HEK293 (cell line): ENCODE measurements around the gene LDLRAD4.

Source experiments
- CTCF ChIP-seq: fragments of 450-650 bp; formaldehyde crosslinking; IDR thresholded peaks from 2 replicates; pipeline ENCODE4 v1.5.1; 2016; ENCODE audit warnings: missing biosample characterization, missing genetic modification characterization
- INSM2 ChIP-seq: fragments of 450-650 bp; formaldehyde crosslinking; IDR thresholded peaks from 2 replicates; pipeline ENCODE4 v1.5.1; 2016; ENCODE audit warnings: missing biosample characterization, missing genetic modification characterization
- PATZ1 ChIP-seq: fragments of 450-650 bp; formaldehyde crosslinking; IDR thresholded peaks from 2 replicates; pipeline ENCODE4 v1.5.1; 2016; ENCODE audit warnings: missing biosample characterization, missing genetic modification characterization
- REST ChIP-seq: fragments of 450-650 bp; formaldehyde crosslinking; IDR thresholded peaks from 2 replicates; pipeline ENCODE4 v1.5.1; 2016; ENCODE audit warnings: missing biosample characterization, missing genetic modification characterization
- SETDB1 ChIP-seq: IDR thresholded peaks from one replicate; pipeline ENCODE4 v1.6.1; 2017; ENCODE audit warnings: mild to moderate bottlenecking, low read length, moderate library complexity, mixed read lengths; ENCODE audit not compliant: insufficient read length
- ZNF184 ChIP-seq: fragments of 450-650 bp; IDR thresholded peaks from 2 replicates; pipeline ENCODE4 v1.5.1; 2018; ENCODE audit warnings: missing biosample characterization, mild to moderate bottlenecking, missing genetic modification characterization
- ZNF221 ChIP-seq: fragments of 450-650 bp; formaldehyde crosslinking; IDR thresholded peaks from 2 replicates; pipeline ENCODE4 v1.5.1; 2017; ENCODE audit warnings: missing biosample characterization, missing genetic modification characterization, borderline replicate concordance
- ZNF274 ChIP-seq, 2 experiments: fragments of 200-500 bp in 1 of 2; fragments of 450-650 bp in 1 of 2; sonication (Bioruptor generic) in 1 of 2; formaldehyde crosslinking in 1 of 2; IDR thresholded peaks; 2 replicates each; pipeline versions ENCODE4 v1.5.1 to v1.6.1; 2014 to 2016; ENCODE audit warnings: borderline replicate concordance in 1 of 2, inconsistent platforms in 1 of 2, low read length in 1 of 2, missing biosample characterization in 1 of 2, missing genetic modification characterization in 1 of 2
- ZNF341 ChIP-seq: fragments of 450-650 bp; formaldehyde crosslinking; IDR thresholded peaks from 2 replicates; pipeline ENCODE4; 2016; ENCODE audit warnings: low read depth, missing biosample characterization, missing genetic modification characterization
- ZNF510 ChIP-seq: fragments of 450-650 bp; formaldehyde crosslinking; IDR thresholded peaks from 2 replicates; pipeline ENCODE4 v1.5.1; 2018; ENCODE audit warnings: mild to moderate bottlenecking, missing genetic modification characterization, missing biosample characterization; ENCODE audit not compliant: insufficient replicate concordance
- ZNF555 ChIP-seq: fragments of 450-650 bp; formaldehyde crosslinking; conservative IDR thresholded peaks from 2 replicates; pipeline ENCODE4 v1.5.1; 2017; ENCODE audit warnings: missing biosample characterization, mild to moderate bottlenecking, missing genetic modification characterization, inconsistent platforms
- ZNF629 ChIP-seq: fragments of 450-650 bp; formaldehyde crosslinking; IDR thresholded peaks from 2 replicates; pipeline ENCODE4 v1.5.1; 2017; ENCODE audit warnings: missing biosample characterization, missing genetic modification characterization
- ZNF785 ChIP-seq: fragments of 450-650 bp; formaldehyde crosslinking; IDR thresholded peaks from 2 replicates; pipeline ENCODE4 v1.5.1; 2016; ENCODE audit warnings: missing biosample characterization, missing genetic modification characterization

- TF ChIP-seq ZNF629 (tag by site-specific recombination) = no peak
- TF ChIP-seq CTCF (tag by site-specific recombination) = no peak
- TF ChIP-seq SETDB1 = no peak
- no peak for TF ChIP-seq PATZ1 (tag by site-specific recombination)
- TF ChIP-seq ZNF555 (tag by site-specific recombination) = no peak
- TF ChIP-seq ZNF184 (tag by site-specific recombination) = no peak
- TF ChIP-seq ZNF221 (tag by site-specific recombination) = no peak
- TF ChIP-seq ZNF785 = no peak
- TF ChIP-seq ZNF341 (tag by site-specific recombination) = no peak
- no peak for TF ChIP-seq INSM2 (tag by site-specific recombination)
- TF ChIP-seq ZNF274 (IDR thresholded peaks at IDR 0.05; ENCODE audit: low read length) = no peak
- TF ChIP-seq ZNF274 (tag by site-specific recombination; IDR thresholded peaks at IDR 0.05; ENCODE audit: borderline replicate concordance) = no peak
- TF ChIP-seq REST (tag by site-specific recombination) = no peak
- TF ChIP-seq ZNF510 (tag by site-specific recombination) = no peak
Measured at GRCh38 chr18:13513481-13513880, 294.9 kb downstream of the LDLRAD4 start.
